ENCODE results near the gene CD209.

Gene CD209

GRCh38 chr19:7722231-7722651 lies 25.1 kb downstream of the CD209 start:
- Histone ChIP-seq H3K27me3 (replicated peaks; ENCODE audit: control insufficient read depth, insufficient read depth, low read length) (no peaks in the 10 kb centered on the region), H3K36me3 (ENCODE audit: control insufficient read depth, insufficient read depth, low read length) (no peaks in the 10 kb centered on the region), H3K4me3 (replicated peaks; ENCODE audit: low read depth, low read length) (no peak overlapping the region)
- TF ChIP-seq CTCF (IDR thresholded peaks at IDR 0.05; ENCODE audit: insufficient read depth, low read length, poor library complexity, severe bottlenecking) = no peak
- DNase-seq (ENCODE audit: extremely low read depth, insufficient read length) = peak; percentile 75

- Histone ChIP-seq H3K4me3 (replicated peaks; ENCODE audit: low read depth, low read length) (no peak overlapping the region), H3K36me3 (ENCODE audit: control insufficient read depth, insufficient read depth, low read length) (no peaks in the 10 kb centered on the region), H3K27me3 (replicated peaks; ENCODE audit: control insufficient read depth, insufficient read depth, low read length) (no peaks in the 10 kb centered on the region)
- no peak for DNase-seq (ENCODE audit: extremely low read depth, insufficient read length)
- no peak for TF ChIP-seq CTCF (IDR thresholded peaks at IDR 0.05; ENCODE audit: insufficient read depth, low read length, poor library complexity, severe bottlenecking)
Measured at GRCh38 chr19:7720351-7720750, 27.0 kb downstream of the CD209 start.

- Histone ChIP-seq H3K36me3 (ENCODE audit: control insufficient read depth, insufficient read depth, low read length) (no peaks in the 10 kb centered on the region), H3K27me3 (replicated peaks; ENCODE audit: control insufficient read depth, insufficient read depth, low read length) (no peaks in the 10 kb centered on the region), H3K4me3 (replicated peaks; ENCODE audit: low read depth, low read length) (no peak overlapping the region)
- no peak for TF ChIP-seq CTCF (IDR thresholded peaks at IDR 0.05; ENCODE audit: insufficient read depth, low read length, poor library complexity, severe bottlenecking)
- DNase-seq (ENCODE audit: extremely low read depth, insufficient read length) = peak; percentile 76
Measured at GRCh38 chr19:7718668-7719067, 28.7 kb downstream of the CD209 start.

GRCh38 chr19:7716762-7717161 lies 30.6 kb downstream of the CD209 start:
- Histone ChIP-seq H3K4me3 (replicated peaks; ENCODE audit: low read depth, low read length) (no peak overlapping the region), H3K36me3 (ENCODE audit: control insufficient read depth, insufficient read depth, low read length) (no peaks in the 10 kb centered on the region), H3K27me3 (replicated peaks; ENCODE audit: control insufficient read depth, insufficient read depth, low read length) (no peaks in the 10 kb centered on the region)
- no peak for TF ChIP-seq CTCF (IDR thresholded peaks at IDR 0.05; ENCODE audit: insufficient read depth, low read length, poor library complexity, severe bottlenecking)
- DNase-seq (ENCODE audit: extremely low read depth, insufficient read length) = no peak

- Histone ChIP-seq H3K4me3 (replicated peaks; ENCODE audit: low read depth, low read length) (no peak overlapping the region), H3K36me3 (ENCODE audit: control insufficient read depth, insufficient read depth, low read length) (no peaks in the 10 kb centered on the region), H3K27me3 (replicated peaks; ENCODE audit: control insufficient read depth, insufficient read depth, low read length) (no peaks in the 10 kb centered on the region)
- no peak for TF ChIP-seq CTCF (IDR thresholded peaks at IDR 0.05; ENCODE audit: insufficient read depth, low read length, poor library complexity, severe bottlenecking)
- DNase-seq (ENCODE audit: extremely low read depth, insufficient read length) = no peak
Measured at GRCh38 chr19:7715671-7716070, 31.7 kb downstream of the CD209 start.

- DNase-seq (ENCODE audit: extremely low read depth, insufficient read length) = no peak
- Histone ChIP-seq H3K4me3 (replicated peaks; ENCODE audit: low read depth, low read length) (no peak overlapping the region), H3K27me3 (replicated peaks; ENCODE audit: control insufficient read depth, insufficient read depth, low read length) (no peaks in the 10 kb centered on the region), H3K36me3 (ENCODE audit: control insufficient read depth, insufficient read depth, low read length) (no peaks in the 10 kb centered on the region)
- TF ChIP-seq CTCF (IDR thresholded peaks at IDR 0.05; ENCODE audit: insufficient read depth, low read length, poor library complexity, severe bottlenecking) = no peak
Measured at GRCh38 chr19:7710616-7711015, 36.7 kb downstream of the CD209 start.
